BLaER1 (cell line): ENCODE measurements around the gene TMEM80.
"Not testable (repeated sequence)": the region's sequence is repeated elsewhere in the genome, so short reads cannot be mapped to it uniquely, and the experiment has no call there.

Experiments used
- H3K27ac ChIP-seq: shearing (Covaris generic); formaldehyde crosslinking; 2 replicates; pipeline ENCODE4 v1.8.1; 2022
- H3K27me3 ChIP-seq: shearing (Covaris generic); formaldehyde crosslinking; 2 replicates; pipeline ENCODE4 v1.8.1; 2022
- H3K36me3 ChIP-seq: shearing (Covaris generic); formaldehyde crosslinking; 2 replicates; pipeline ENCODE4 v1.8.1; 2022
- H3K4me1 ChIP-seq: shearing (Covaris generic); formaldehyde crosslinking; 2 replicates; pipeline ENCODE4 v1.8.1; 2022
- H3K4me2 ChIP-seq: shearing (Covaris generic); formaldehyde crosslinking; 2 replicates; pipeline ENCODE4 v1.8.1; 2022
- H3K4me3 ChIP-seq: shearing (Covaris generic); formaldehyde crosslinking; 2 replicates; pipeline ENCODE4 v1.8.1; 2022
- H3K9ac ChIP-seq: shearing (Covaris generic); formaldehyde crosslinking; 2 replicates; pipeline ENCODE4 v1.8.1; 2022
- H3K9me3 ChIP-seq: shearing (Covaris generic); formaldehyde crosslinking; 2 replicates; pipeline ENCODE4 v1.8.1; 2022
- H4K20me1 ChIP-seq: shearing (Covaris generic); formaldehyde crosslinking; 2 replicates; pipeline ENCODE4 v1.8.1; 2022
- Cebpa-rat ChIP-seq: shearing (Covaris generic); IDR thresholded peaks from 2 replicates; pipeline ENCODE4 v1.8.1; 2022

TMEM80 gene

DNA sequence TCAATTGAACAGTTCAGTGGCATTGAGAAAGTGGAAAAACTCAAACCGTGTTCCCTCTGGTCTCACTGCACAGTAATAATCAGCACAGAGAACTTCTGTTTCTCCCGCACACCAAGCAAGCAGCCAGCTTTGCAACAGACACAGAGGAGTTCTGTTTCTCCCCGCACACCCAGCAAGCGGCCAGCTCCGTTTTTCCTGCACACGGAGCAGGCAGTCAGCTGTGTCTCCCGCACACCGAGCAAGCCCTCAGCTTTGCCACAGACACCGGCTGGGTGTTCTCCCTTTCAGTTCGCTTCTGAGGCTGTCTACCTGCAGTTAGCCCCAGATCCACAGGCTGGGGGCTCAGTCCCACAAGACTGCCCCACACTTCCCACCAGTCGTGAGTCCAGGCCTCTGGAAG lies 41.8 kb downstream of the TMEM80 start:
- Histone ChIP-seq H3K9me3 (no peaks in the 10 kb centered on the region), H3K27ac (no peak overlapping the region)

DNA sequence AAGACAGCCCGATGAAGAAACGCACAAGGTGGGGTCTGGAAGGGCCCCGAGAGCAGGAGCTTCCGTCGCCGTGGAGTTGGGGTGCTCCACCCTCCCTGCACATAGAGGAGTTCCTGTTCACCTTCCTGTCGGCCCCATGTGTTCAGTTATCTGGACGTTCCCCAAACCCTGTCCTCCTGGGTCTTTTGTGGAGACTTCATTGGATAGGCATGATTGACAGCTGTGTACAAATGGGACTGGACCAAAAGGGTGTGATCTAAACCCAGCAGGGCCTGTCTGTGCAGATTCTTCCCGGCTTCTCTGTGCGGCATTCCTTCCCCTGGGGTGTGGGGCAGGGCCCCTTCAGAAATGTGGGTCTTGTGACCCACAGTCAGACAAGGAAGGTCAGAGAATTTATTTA lies 42.3 kb downstream of the TMEM80 start:
- not testable (repeated sequence) for H4K20me1 ChIP-seq, H3K9me3 ChIP-seq, H3K4me3 ChIP-seq, H3K27ac ChIP-seq, H3K36me3 ChIP-seq
- Histone ChIP-seq H3K4me2 (peak overlapping the region; percentile 65), H3K27me3 (peaks cover 18% of the 10 kb centered on the region), H3K9ac (0 out of 2 replicates have a peak overlapping the region, but pooled peaks have one; percentile 3), H3K4me1 (peaks cover 28% of the 10 kb centered on the region)

More for the DNA sequence above, 41.8 kb downstream of the TMEM80 start:
- Histone ChIP-seq H3K4me1 (peaks cover 25% of the 10 kb centered on the region), H3K4me3 (no peak overlapping the region), H3K36me3 (no peaks in the 10 kb centered on the region), H3K27me3 (peaks cover 18% of the 10 kb centered on the region), H3K4me2 (peak overlapping the region; percentile 65), H4K20me1 (no peaks in the 10 kb centered on the region), H3K9ac (0 out of 2 replicates have a peak overlapping the region, but pooled peaks have one; percentile 3)
- TF ChIP-seq Cebpa-rat: no peak

DNA sequence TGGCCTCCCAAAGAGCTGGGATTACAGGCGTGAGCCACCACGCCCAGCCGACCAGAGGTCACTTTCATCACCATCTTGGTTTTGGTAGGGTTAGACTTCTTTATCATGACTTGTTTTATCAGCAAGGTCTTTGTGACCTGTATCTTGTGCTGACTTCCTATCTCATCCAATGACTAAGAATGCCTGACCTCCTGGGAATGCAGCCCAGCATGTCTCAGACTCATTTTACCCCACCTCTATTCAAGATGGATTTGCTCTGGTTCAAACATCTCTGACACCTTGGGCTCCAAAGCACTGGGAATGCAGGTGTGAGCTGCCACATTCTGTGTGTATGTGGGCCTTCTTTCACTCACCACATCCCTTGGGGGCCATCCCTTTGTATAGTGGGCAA lies 46.5 kb downstream of the TMEM80 start:
- Histone ChIP-seq H3K36me3 (no peaks in the 10 kb centered on the region), H3K27me3 (peaks cover 16% of the 10 kb centered on the region), H3K4me1 (peaks cover 29% of the 10 kb centered on the region), H4K20me1 (no peaks in the 10 kb centered on the region), H3K9me3 (no peaks in the 10 kb centered on the region), H3K4me3 (no peak overlapping the region), H3K4me2 (no peak overlapping the region), H3K27ac (no peak overlapping the region), H3K9ac (no peak overlapping the region)
- TF ChIP-seq Cebpa-rat: no peak

DNA sequence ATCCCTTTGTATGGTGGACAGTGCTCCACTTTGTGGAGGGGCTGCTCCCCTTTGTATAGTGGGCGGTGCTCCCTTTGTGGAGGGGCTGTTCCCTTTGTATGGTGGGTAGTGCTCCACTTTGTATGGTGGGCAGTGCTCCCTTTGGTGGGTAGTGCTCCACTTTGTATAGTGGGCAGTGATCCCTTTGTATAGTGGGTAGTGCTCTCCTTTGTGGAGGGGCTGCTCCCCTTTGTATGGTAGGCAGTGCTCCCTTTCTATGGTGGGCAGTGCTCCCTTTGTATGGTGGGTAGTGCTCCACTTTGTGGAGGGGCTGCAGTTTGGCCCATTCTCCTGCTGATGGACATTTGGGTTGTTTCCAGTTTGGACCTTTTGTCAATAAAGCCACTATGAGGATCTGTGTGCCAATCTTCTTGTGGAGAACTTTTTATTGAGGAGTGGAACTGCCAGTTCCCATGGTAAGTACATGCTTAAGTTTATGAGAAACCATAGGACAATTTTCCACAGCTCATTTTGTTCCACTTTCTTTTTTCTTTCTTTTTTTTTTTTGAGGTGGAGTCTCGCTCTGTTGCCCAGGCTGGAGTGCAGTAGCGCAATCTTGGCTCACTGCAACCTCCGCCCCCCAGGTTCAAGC lies 47.1 kb downstream of the TMEM80 start:
- Histone ChIP-seq H3K27ac (no peak overlapping the region), H3K4me3 (no peak overlapping the region), H4K20me1 (peaks cover 3% of the 10 kb centered on the region), H3K4me1 (peaks cover 24% of the 10 kb centered on the region), H3K36me3 (no peaks in the 10 kb centered on the region), H3K9me3 (no peaks in the 10 kb centered on the region), H3K27me3 (peaks cover 10% of the 10 kb centered on the region), H3K9ac (no peak overlapping the region), H3K4me2 (no peak overlapping the region)
- no peak for TF ChIP-seq Cebpa-rat

DNA sequence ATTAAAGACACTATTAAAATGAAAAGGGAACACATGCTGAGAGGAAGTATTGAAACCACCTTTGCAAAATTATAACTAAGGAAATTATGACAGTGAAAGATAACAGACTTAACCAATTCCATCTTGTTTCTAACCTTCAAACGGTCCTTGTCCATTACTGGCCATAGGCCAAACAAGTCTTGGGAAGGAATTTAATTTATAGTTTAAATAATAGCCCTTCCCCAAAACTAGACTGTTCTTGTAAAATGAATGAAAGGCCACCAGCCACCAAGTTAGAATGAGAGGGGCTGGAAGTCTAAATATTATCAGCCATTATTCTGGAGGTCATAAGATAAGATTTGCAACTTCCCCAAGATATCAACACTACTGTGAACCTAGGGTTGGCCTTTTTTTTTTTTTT lies 49.8 kb downstream of the TMEM80 start:
- H4K20me1 ChIP-seq: peaks cover 31% of the 10 kb centered on the region
- no peak overlapping the region for H3K4me3 ChIP-seq
- peaks cover 35% of the 10 kb centered on the region for H3K4me1 ChIP-seq
- no peaks in the 10 kb centered on the region for H3K27me3 ChIP-seq
- H3K27ac ChIP-seq: no peak overlapping the region
- H3K4me2 ChIP-seq: peak overlapping the region; percentile 97; the same call in 1 of the 2 replicates
- no peak overlapping the region for H3K9ac ChIP-seq
- TF ChIP-seq Cebpa-rat: no peak
- no peaks in the 10 kb centered on the region for H3K9me3 ChIP-seq
- no peaks in the 10 kb centered on the region for H3K36me3 ChIP-seq

DNA sequence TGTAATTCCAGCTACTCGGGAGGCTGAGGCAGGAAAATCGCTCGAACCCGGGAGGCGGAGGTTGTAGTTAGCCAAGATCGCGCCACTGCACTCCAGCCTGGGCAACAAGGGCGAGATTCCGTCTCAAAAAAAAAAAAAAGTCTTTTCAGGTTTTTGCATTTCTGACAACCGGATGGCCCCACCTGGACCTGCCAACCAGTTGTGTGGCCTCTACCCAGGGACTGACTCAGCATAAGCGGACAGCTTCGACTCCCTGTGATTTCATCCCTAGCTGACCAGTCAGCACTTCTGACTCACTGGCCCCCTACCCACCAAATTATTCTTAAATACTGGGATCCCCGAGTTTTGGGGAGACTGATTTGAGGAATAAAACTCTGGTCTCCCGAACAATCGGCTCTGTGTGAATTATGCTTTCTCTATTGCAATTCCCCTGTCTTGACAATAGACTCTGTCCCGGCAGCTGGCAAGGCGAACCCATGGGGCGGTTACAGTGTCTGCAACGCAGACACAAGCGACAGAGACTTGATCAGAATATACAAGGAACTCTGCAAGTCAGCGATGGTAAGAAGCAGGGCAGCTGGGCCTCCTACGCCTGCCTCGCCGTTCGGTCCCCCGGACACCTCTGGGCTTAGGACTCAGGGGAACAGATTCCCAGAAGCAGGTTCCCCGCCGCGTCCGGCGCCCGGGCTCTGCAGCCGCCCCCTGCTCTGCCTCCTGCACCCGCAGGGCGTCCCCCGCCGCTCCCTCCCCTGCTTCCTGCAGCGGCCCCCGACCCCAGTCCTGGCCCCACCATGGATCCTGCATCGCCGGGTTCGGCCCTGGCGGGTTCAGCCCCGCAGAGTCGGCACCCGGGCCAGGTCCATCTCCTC lies 50.9 kb downstream of the TMEM80 start:
- H3K27me3 ChIP-seq: no peaks in the 10 kb centered on the region
- peaks cover 6% of the 10 kb centered on the region; the same call in 1 of the 2 replicates for H3K36me3 ChIP-seq
- TF ChIP-seq Cebpa-rat: no peak
- no peaks in the 10 kb centered on the region for H3K9me3 ChIP-seq
- peak overlapping the region; percentile 95 for H3K9ac ChIP-seq
- peak overlapping the region; percentile 87 for H3K27ac ChIP-seq
- peaks cover 42% of the 10 kb centered on the region for H4K20me1 ChIP-seq
- peak overlapping the region; percentile 97 for H3K4me2 ChIP-seq
- H3K4me3 ChIP-seq: peak overlapping the region; percentile 100
- H3K4me1 ChIP-seq: peaks cover 35% of the 10 kb centered on the region

DNA sequence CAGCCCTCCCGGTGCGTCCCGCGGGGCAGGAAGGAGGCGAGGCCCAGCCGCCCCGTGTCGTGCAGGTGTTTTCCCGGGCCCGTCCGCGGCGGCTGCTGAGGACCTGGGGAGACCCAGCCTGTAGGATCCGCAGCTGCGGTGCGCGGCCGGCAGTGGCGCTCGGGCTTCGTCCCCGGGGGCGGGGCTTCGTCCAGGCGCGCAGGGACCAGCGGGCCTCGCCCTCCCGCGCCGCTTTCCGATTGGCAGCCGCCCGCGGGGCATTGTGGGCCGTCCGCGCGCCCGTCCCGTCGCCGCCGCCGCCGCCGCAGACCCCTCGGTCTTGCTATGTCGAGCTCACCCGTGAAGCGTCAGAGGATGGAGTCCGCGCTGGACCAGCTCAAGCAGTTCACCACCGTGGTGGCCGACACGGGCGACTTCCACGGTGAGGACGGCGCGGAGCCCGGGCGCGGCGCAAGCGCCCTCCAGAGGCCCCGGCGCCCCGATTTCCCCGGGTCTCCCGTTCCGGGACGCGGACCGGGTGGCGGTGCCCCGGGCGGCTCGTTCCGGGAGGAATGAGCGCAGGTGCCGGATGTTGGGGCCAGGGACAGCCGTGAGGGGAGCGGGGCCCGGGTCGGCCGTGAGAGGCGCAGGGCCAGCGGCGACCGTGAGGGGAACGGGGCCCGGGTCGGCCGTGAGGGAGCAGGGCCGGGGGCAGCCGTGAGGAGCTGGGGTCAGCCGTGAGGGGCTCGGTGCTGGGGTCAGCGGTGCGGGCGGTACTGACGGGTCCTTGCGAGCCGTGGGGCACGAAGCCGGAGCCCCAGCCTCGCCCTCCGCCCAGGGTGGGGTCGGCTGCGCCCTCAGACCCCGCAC lies 51.8 kb downstream of the TMEM80 start, which contains the start of gene TALDO1:
Gene TALDO1 (plus strand): TSS at position 307 of the 849 bp plus-strand sequence. CDS start 18 bp downstream, at position 325.
- Histone ChIP-seq H3K9ac (peak within 1 kb of the TSS; percentile 95), H3K27me3 (no peaks in the 10 kb centered on the region), H3K4me2 (peak within 1 kb of the TSS; percentile 97), H4K20me1 (peaks cover 50% of the 10 kb centered on the region), H3K9me3 (no peaks in the 10 kb centered on the region), H3K27ac (peak within 1 kb of the TSS; percentile 87), H3K36me3 (peaks cover 14% of the 10 kb centered on the region), H3K4me3 (peak within 1 kb of the TSS; percentile 100), H3K4me1 (peaks cover 35% of the 10 kb centered on the region)
- TF ChIP-seq Cebpa-rat: no peak

DNA sequence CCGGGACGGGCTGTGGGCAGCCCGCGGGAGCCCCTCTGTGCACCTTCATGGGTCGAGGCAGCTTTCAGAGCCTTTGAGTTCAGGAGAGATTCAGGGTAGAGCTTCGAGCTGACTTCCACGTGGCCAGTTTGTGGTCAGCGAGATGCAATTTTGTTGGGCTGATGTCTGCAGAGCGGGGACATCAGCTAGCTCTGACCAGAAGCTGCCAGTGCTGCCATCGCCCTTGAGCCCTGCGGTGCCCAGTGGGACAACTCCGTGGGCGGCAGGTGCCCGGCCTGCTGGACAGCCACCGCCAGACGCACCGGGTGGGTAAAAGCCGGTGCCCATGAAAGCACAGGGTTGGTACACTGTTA lies 52.4 kb downstream of the TMEM80 start:
- H3K27ac ChIP-seq: peak overlapping the region; percentile 87
- H3K27me3 ChIP-seq: no peaks in the 10 kb centered on the region
- peak overlapping the region; percentile 95 for H3K9ac ChIP-seq
- H3K4me1 ChIP-seq: peaks cover 31% of the 10 kb centered on the region
- TF ChIP-seq Cebpa-rat: no peak
- H3K36me3 ChIP-seq: peaks cover 20% of the 10 kb centered on the region
- H3K9me3 ChIP-seq: no peaks in the 10 kb centered on the region
- H3K4me3 ChIP-seq: peak overlapping the region; percentile 100
- H3K4me2 ChIP-seq: peak overlapping the region; percentile 97
- peaks cover 56% of the 10 kb centered on the region for H4K20me1 ChIP-seq

DNA sequence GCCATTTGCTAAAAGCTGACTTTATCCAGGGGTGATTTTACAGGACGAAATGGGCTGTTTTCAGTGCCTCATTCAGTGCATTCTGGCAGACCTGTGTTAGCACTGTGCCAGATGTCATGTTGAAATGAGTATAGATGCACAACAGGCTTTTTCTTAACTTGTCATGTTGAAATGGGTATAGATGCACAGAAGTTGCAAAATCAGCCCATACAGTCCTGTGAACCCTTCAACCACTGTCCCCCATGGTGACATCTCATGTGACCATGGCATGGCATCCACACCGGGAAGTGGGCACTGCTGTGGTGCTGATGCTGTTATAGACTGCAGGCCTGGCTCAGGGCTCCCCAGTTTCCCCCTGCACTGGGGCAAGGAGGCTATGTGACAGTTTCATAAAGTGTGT lies 54.1 kb downstream of the TMEM80 start:
- Histone ChIP-seq H3K4me2 (peak overlapping the region; percentile 97; the same call in 1 of the 2 replicates), H3K9ac (no peak overlapping the region), H4K20me1 (peaks cover 74% of the 10 kb centered on the region), H3K9me3 (no peaks in the 10 kb centered on the region), H3K4me1 (peaks cover 30% of the 10 kb centered on the region), H3K4me3 (no peak overlapping the region), H3K36me3 (peaks cover 28% of the 10 kb centered on the region), H3K27ac (no peak overlapping the region), H3K27me3 (no peaks in the 10 kb centered on the region)
- no peak for TF ChIP-seq Cebpa-rat
